ENCODE measurements around the gene DRD1.

DNA sequence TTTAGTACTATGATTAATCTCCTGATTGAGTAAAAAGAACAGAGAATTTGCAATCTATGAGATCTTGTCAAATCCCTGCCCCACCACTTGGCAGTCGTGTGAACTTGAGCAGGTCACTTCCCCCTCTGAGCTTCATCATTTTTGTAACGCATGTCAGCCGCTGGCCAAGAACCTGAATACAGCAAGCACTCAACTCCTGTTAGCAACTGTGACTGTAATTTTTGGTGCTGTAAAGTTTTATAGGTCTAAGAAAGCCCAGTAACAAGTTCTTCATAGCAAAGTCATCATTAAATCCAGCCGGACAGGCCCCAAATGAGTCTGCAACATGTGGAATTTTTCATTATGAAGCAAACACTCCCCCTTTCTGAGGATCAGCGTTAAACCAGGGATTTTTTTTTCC lies 49.4 kb downstream of the DRD1 start:
- TF ChIP-seq, protein P1, sequence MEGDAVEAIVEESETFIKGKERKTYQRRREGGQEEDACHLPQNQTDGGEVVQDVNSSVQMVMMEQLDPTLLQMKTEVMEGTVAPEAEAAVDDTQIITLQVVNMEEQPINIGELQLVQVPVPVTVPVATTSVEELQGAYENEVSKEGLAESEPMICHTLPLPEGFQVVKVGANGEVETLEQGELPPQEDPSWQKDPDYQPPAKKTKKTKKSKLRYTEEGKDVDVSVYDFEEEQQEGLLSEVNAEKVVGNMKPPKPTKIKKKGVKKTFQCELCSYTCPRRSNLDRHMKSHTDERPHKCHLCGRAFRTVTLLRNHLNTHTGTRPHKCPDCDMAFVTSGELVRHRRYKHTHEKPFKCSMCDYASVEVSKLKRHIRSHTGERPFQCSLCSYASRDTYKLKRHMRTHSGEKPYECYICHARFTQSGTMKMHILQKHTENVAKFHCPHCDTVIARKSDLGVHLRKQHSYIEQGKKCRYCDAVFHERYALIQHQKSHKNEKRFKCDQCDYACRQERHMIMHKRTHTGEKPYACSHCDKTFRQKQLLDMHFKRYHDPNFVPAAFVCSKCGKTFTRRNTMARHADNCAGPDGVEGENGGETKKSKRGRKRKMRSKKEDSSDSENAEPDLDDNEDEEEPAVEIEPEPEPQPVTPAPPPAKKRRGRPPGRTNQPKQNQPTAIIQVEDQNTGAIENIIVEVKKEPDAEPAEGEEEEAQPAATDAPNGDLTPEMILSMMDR (IDR thresholded peaks at IDR 0.05), result no peak
- no peak for TF ChIP-seq POLR2A (IDR thresholded peaks at IDR 0.05)
